ENCODE results near the gene C1orf232.

GRCh38 chr1:26145041-26145959 is 23.5 kb downstream of the C1orf232 start:
- TF ChIP-seq CTCF (IDR thresholded peaks at IDR 0.05; ENCODE audit: low read length) (peak; percentile 85), EZH2 (IDR thresholded peaks at IDR 0.05; ENCODE audit: borderline replicate concordance, low read length) (no peak)

Measured in OCI-LY1 (cell line).